H9 (cell line): ENCODE results near the gene USP14. TPM values are rescaled to one million over a fixed set of nuclear protein-coding genes. Genes with fewer than 3 reads are reported as not detected.

Experiments
- DNase-seq: peaks from one replicate; pipeline ENCODE4 v3.0.0-alpha.2; 2017
- H2AFZ ChIP-seq: one replicate; pipeline ENCODE4 v1.6.1; 2013; ENCODE audit warnings: mild to moderate bottlenecking, low read length, control low read depth, moderate library complexity
- H2AK5ac ChIP-seq: 2 replicates; pipeline ENCODE4 v1.6.1; 2013; ENCODE audit warnings: low read length, control low read depth, mixed read lengths; ENCODE audit not compliant: insufficient read length
- H2BK120ac ChIP-seq: one replicate; pipeline ENCODE4 v1.6.1; 2013; ENCODE audit warnings: low read depth, mild to moderate bottlenecking, low read length, control low read depth, inconsistent platforms; ENCODE audit not compliant: poor library complexity, severe bottlenecking
- H2BK12ac ChIP-seq: 2 replicates; pipeline ENCODE4 v1.6.1; 2013; ENCODE audit warnings: low read length, control low read depth, mixed read lengths, low read depth; ENCODE audit not compliant: insufficient read length
- H2BK15ac ChIP-seq: 2 replicates; pipeline ENCODE4 v1.6.1; 2013; ENCODE audit warnings: low read depth, low read length, control low read depth
- H2BK20ac ChIP-seq: one replicate; pipeline ENCODE4 v1.6.1; 2013; ENCODE audit warnings: low read depth, mild to moderate bottlenecking, low read length, control low read depth, inconsistent platforms; ENCODE audit not compliant: poor library complexity, severe bottlenecking
- H2BK5ac ChIP-seq: 2 replicates; pipeline ENCODE4 v1.6.1; 2013; ENCODE audit warnings: low read length, control low read depth, mixed read lengths; ENCODE audit not compliant: insufficient read length
- H3K14ac ChIP-seq: 2 replicates; pipeline ENCODE4 v1.6.1; 2013; ENCODE audit warnings: low read length, control low read depth; ENCODE audit not compliant: insufficient read depth
- H3K18ac ChIP-seq: 2 replicates; pipeline ENCODE4 v1.6.1; 2013; ENCODE audit warnings: low read depth, mild to moderate bottlenecking, mixed read lengths, low read length, control low read depth; ENCODE audit not compliant: insufficient read length
- H3K23ac ChIP-seq: 2 replicates; pipeline ENCODE4 v1.6.1; 2013; ENCODE audit warnings: low read length, control low read depth, mixed read lengths, low read depth; ENCODE audit not compliant: insufficient read length
- H3K23me2 ChIP-seq: 2 replicates; pipeline ENCODE4 v1.6.1; 2013; ENCODE audit warnings: low read depth, mild to moderate bottlenecking, mixed read lengths, low read length, control low read depth; ENCODE audit not compliant: insufficient read length, poor library complexity, severe bottlenecking
- H3K27ac ChIP-seq: 2 replicates; pipeline ENCODE4 v1.5.1; 2013; ENCODE audit warnings: low read length, control low read depth, mixed read lengths, low read depth; ENCODE audit not compliant: insufficient read length
- H3K27me3 ChIP-seq: 2 replicates; pipeline ENCODE4 v1.6.1; 2013; ENCODE audit warnings: low read length, control low read depth, inconsistent platforms; ENCODE audit not compliant: insufficient read depth
- H3K4ac ChIP-seq: 2 replicates; pipeline ENCODE4 v1.6.1; 2013; ENCODE audit warnings: low read depth, mild to moderate bottlenecking, control low read depth, inconsistent platforms, low read length, moderate library complexity
- H3K4me1 ChIP-seq: 2 replicates; pipeline ENCODE4 v1.6.1; 2013; ENCODE audit warnings: low read length, control low read depth, inconsistent platforms; ENCODE audit not compliant: insufficient read depth
- H3K4me2 ChIP-seq: 2 replicates; pipeline ENCODE4 v1.6.1; 2013; ENCODE audit warnings: low read length, control low read depth, mixed read lengths; ENCODE audit not compliant: insufficient read length, insufficient read depth
- H3K56ac ChIP-seq: 2 replicates; pipeline ENCODE4 v1.6.1; 2013; ENCODE audit warnings: low read depth, mild to moderate bottlenecking, mixed read lengths, low read length, control low read depth; ENCODE audit not compliant: insufficient read length
- H3K79me1 ChIP-seq: 2 replicates; pipeline ENCODE4 v1.6.1; 2013; ENCODE audit warnings: low read depth, mild to moderate bottlenecking, moderate library complexity, low read length, control low read depth, inconsistent platforms; ENCODE audit not compliant: insufficient read depth, poor library complexity, severe bottlenecking
- H3K79me2 ChIP-seq: 2 replicates; pipeline ENCODE4 v1.6.1; 2013; ENCODE audit warnings: low read length, control low read depth, inconsistent platforms; ENCODE audit not compliant: insufficient read depth
- H3K9ac ChIP-seq: 2 replicates; pipeline ENCODE4 v1.6.1; 2013; ENCODE audit warnings: low read length, control low read depth, mixed read lengths; ENCODE audit not compliant: insufficient read length; ENCODE audit errors: extremely low read depth
- H3K9me3 ChIP-seq: one replicate; pipeline ENCODE4 v1.6.1; 2013; ENCODE audit warnings: low read depth, low read length, inconsistent platforms; ENCODE audit not compliant: control insufficient read depth
- H3T11ph ChIP-seq: one replicate; pipeline ENCODE4 v1.6.1; 2013; ENCODE audit warnings: mild to moderate bottlenecking, low read length, control low read depth, inconsistent platforms
- H4K20me1 ChIP-seq: one replicate; pipeline ENCODE4 v1.6.1; 2013; ENCODE audit not compliant: control insufficient read depth, insufficient read length, insufficient read depth
- H4K5ac ChIP-seq: 2 replicates; pipeline ENCODE4 v1.6.1; 2013; ENCODE audit warnings: low read depth, mild to moderate bottlenecking, mixed read lengths, low read length, control low read depth; ENCODE audit not compliant: insufficient read length
- H4K8ac ChIP-seq: replicated peaks from 2 replicates; pipeline ENCODE4 v1.6.1; 2013; ENCODE audit warnings: low read length, control low read depth, mixed read lengths, low read depth; ENCODE audit not compliant: insufficient read length
- H4K91ac ChIP-seq: 2 replicates; pipeline ENCODE4 v1.6.1; 2013; ENCODE audit warnings: low read depth, mild to moderate bottlenecking, moderate library complexity, mixed read lengths, low read length, control low read depth; ENCODE audit not compliant: insufficient read length
- H3K27ac Mint-ChIP-seq, 3 experiments: 2 replicates in 2 of 3; 3 replicates in 1 of 3; pipeline ENCODE4 v1.8.0; 2020 to 2021; ENCODE audit warnings: mixed read lengths in 3 of 3, mild to moderate bottlenecking in 1 of 3, moderate library complexity in 1 of 3
- H3K27me3 Mint-ChIP-seq: 2 replicates; pipeline ENCODE4 v1.8.0; 2021; ENCODE audit warnings: low read depth, mild to moderate bottlenecking, moderate library complexity, mixed read lengths
- H3K36me3 Mint-ChIP-seq, 3 experiments: 2 replicates in 2 of 3; 3 replicates in 1 of 3; pipeline ENCODE4 v1.8.0; 2020 to 2021; ENCODE audit warnings: low read depth in 3 of 3, mixed read lengths in 3 of 3; ENCODE audit not compliant: insufficient read depth in 1 of 3
- H3K4me1 Mint-ChIP-seq, 2 experiments: 2 replicates each; pipeline ENCODE4 v1.8.0; 2020; ENCODE audit warnings: mixed read lengths in 2 of 2
- H3K4me3 Mint-ChIP-seq, 2 experiments: 2 replicates in 1 of 2; 3 replicates in 1 of 2; pipeline ENCODE4 v1.8.0; 2020 to 2021; ENCODE audit warnings: mild to moderate bottlenecking in 2 of 2, mixed read lengths in 2 of 2, moderate library complexity in 1 of 2
- H3K9me3 Mint-ChIP-seq, 2 experiments: 2 replicates in 1 of 2; 3 replicates in 1 of 2; pipeline ENCODE4 v1.8.0; 2020; ENCODE audit warnings: mild to moderate bottlenecking in 2 of 2, mixed read lengths in 2 of 2, moderate library complexity in 1 of 2
- CTCF ChIP-seq: fragments of 200-600 bp; sonication (generic); conservative IDR thresholded peaks from 3 replicates; pipeline ENCODE4 v1.8.0; 2021; ENCODE audit warnings: antibody characterized with exemption, mild to moderate bottlenecking
- WGBS: extraction: QIAGEN DNeasy Blood & Tissue Kit; methylation state at CpG from one replicate; pipeline ENCODE4 v1.1.7; 2013; ENCODE audit warnings: missing lambda C conversion rate, low lambda C conversion rate, mixed read lengths; ENCODE audit not compliant: insufficient read length; ENCODE audit errors: extremely low coverage; 5-methylcytosine and 5-hydroxymethylcytosine counted together
- total RNA-seq: library from RNA; stranded (reverse); gene quantifications from 2 replicates; pipeline ENCODE4 v1.2.1, GENCODE V29; 2021

USP14 gene
- total RNA-seq, 1 experiment from 2014 or later, result 92.1 TPM

GRCh38 chr18:212780-213179 lies 54.4 kb downstream of the USP14 start:
- Histone ChIP-seq H2AK5ac (no peak overlapping the region), H4K20me1 (no peaks in the 10 kb centered on the region), H3T11ph (no peak overlapping the region), H3K4me2 (no peak overlapping the region), H3K79me2 (no peaks in the 10 kb centered on the region), H3K23ac (no peak overlapping the region), H3K56ac (no peak overlapping the region), H2BK120ac (no peak overlapping the region), H2BK5ac (no peak overlapping the region), H3K79me1 (no peaks in the 10 kb centered on the region), H2AFZ (no peak overlapping the region), H3K27ac (no peak overlapping the region), H3K9ac (no peak overlapping the region), H3K4me1 (no peaks in the 10 kb centered on the region; the same call in 1 of the 2 replicates), H3K27me3 (no peaks in the 10 kb centered on the region), H4K5ac (no peak overlapping the region), H4K91ac (no peak overlapping the region), H3K14ac (no peak overlapping the region), H4K8ac (no peak overlapping the region), H2BK15ac (no peak overlapping the region), H2BK12ac (no peak overlapping the region), H3K23me2 (no peaks in the 10 kb centered on the region), H3K18ac (no peak overlapping the region), H2BK20ac (no peak overlapping the region), H3K4ac (no peak overlapping the region), H3K9me3 (peaks cover 6% of the 10 kb centered on the region)
- H3K36me3 Mint-ChIP-seq, result peaks cover 37 to 64% (median 62%) of the 10 kb centered on the region in 3 experiments
- no peak overlapping the region for H3K4me3 Mint-ChIP-seq
- peaks cover 24 to 27% of the 10 kb centered on the region in 2 experiments for H3K4me1 Mint-ChIP-seq
- no peaks in the 10 kb centered on the region; a peak in 1 of 5 replicates for H3K9me3 Mint-ChIP-seq
- H3K27me3 Mint-ChIP-seq, result no peaks in the 10 kb centered on the region
- no peak overlapping the region for H3K27ac Mint-ChIP-seq
- WGBS, result no CpG with 5 or more reads among the region's 1 CpG
- TF ChIP-seq CTCF, result peak; percentile 45; the same call in 2 of the 3 replicates
- no peak for DNase-seq
